GM23248 (cell line): Measurements from ENCODE around the gene ATAD5.

Experiments
- EZH2 ChIP-seq: fragments of 200-600 bp; sonication (generic); IDR thresholded peaks from 2 replicates; pipeline ENCODE4 v1.6.1; 2018; ENCODE audit warnings: antibody characterized with exemption, mild to moderate bottlenecking; ENCODE audit not compliant: insufficient read depth, poor library complexity, severe bottlenecking
- EZH2phosphoT487 ChIP-seq: fragments of 200-600 bp; sonication (generic); IDR thresholded peaks from 2 replicates; pipeline ENCODE4 v1.6.1; 2018; ENCODE audit warnings: antibody characterized with exemption, moderate library complexity, mild to moderate bottlenecking, low read depth; ENCODE audit not compliant: insufficient read depth

DNA sequence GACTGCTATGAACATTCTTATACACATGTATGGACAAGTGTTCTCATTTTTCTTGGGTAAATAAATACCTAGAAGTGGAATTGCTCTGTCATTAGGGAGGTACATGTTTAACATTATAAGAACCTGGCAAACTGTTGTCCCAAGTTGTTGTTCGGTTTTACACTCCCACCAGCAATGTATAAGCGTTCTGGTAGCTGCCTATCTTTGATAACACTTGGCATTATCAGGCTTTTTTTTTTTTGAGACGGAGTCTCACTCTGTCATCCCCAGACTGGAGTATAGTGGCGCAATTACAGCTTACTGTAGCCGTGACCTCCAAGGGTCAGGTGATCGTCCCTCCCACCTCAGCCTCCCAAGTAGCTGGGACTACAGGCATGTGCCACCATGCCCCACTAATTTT is 16.3 kb downstream of the ATAD5 start:
- TF ChIP-seq EZH2 (no peak), EZH2phosphoT487 (no peak)
